CD14-positive monocyte (primary cell): Measurements from ENCODE around the gene ZNF565. TPM values are rescaled to one million over a fixed set of nuclear protein-coding genes. Genes with fewer than 3 reads are reported as not detected.

Source experiments
- DNase-seq, 3 donors: peaks; one replicate each; pipeline ENCODE4 v3.0.0-alpha.2; 2011 to 2022
- H2AFZ ChIP-seq: 2 replicates; pipeline ENCODE4 v1.6.0; 2012; ENCODE audit warnings: mild to moderate bottlenecking, low read depth, low read length, inconsistent platforms; ENCODE audit not compliant: insufficient read depth, poor library complexity, severe bottlenecking
- H3K27ac ChIP-seq, 2 donors: 1 replicate in 1 of 2; 2 replicates in 1 of 2; pipeline ENCODE4 v1.5.1; 2012 to 2013; ENCODE audit warnings: low read length in 2 of 2, control low read depth in 1 of 2, inconsistent platforms in 1 of 2, low read depth in 1 of 2, mild to moderate bottlenecking in 1 of 2
- H3K27me3 ChIP-seq, 2 donors: one replicate each; pipeline versions ENCODE4 v1.6.0 to v1.6.1; 2011 to 2013; ENCODE audit warnings: low read length in 2 of 2; ENCODE audit not compliant: control insufficient read depth in 2 of 2, insufficient read depth in 2 of 2
- H3K36me3 ChIP-seq, 2 donors: replicated peaks in 1 of 2; 1 replicate in 1 of 2; 2 replicates in 1 of 2; pipeline versions ENCODE4 v1.5.1 to v1.6.1; 2012 to 2013; ENCODE audit warnings: low read length in 2 of 2, control low read depth in 1 of 2, inconsistent platforms in 1 of 2, mild to moderate bottlenecking in 1 of 2; ENCODE audit not compliant: insufficient read depth in 2 of 2, control insufficient read depth in 1 of 2
- H3K4me1 ChIP-seq, 2 donors: 1 replicate in 1 of 2; 2 replicates in 1 of 2; pipeline versions ENCODE4 v1.5.1 to v1.6.1; 2012 to 2013; ENCODE audit warnings: low read length in 2 of 2, control low read depth in 1 of 2, inconsistent platforms in 1 of 2, mild to moderate bottlenecking in 1 of 2, moderate library complexity in 1 of 2; ENCODE audit not compliant: insufficient read depth in 2 of 2, control insufficient read depth in 1 of 2
- H3K4me2 ChIP-seq: replicated peaks from 2 replicates; pipeline ENCODE3; 2012; ENCODE audit warnings: low read length, moderate library complexity, mild to moderate bottlenecking; ENCODE audit not compliant: poor library complexity, severe bottlenecking; ENCODE audit errors: extremely low read depth
- H3K4me3 ChIP-seq, 3 experiments: fragments of 200-600 bp in 1 of 3; sonication (generic) in 1 of 3; replicated peaks in 1 of 3; 1 replicate in 2 of 3; 2 replicates in 1 of 3; pipeline ENCODE4 v1.5.1; 2011 to 2013; ENCODE audit warnings: low read length in 3 of 3, mild to moderate bottlenecking in 3 of 3, control low read depth in 2 of 3, low read depth in 2 of 3, inconsistent platforms in 1 of 3, moderate library complexity in 1 of 3
- H3K79me2 ChIP-seq: 2 replicates; pipeline ENCODE4 v1.6.0; 2012; ENCODE audit warnings: mild to moderate bottlenecking, control low read depth, inconsistent platforms, low read length, moderate library complexity; ENCODE audit not compliant: insufficient read depth
- H3K9ac ChIP-seq: 2 replicates; pipeline ENCODE4 v1.6.0; 2017; ENCODE audit warnings: low read length, mild to moderate bottlenecking; ENCODE audit not compliant: insufficient read depth, poor library complexity, severe bottlenecking
- H3K9me3 ChIP-seq, 2 donors: replicated peaks in 1 of 2; 1 replicate in 1 of 2; 2 replicates in 1 of 2; pipeline versions ENCODE4 v1.5.1 to v1.6.1; 2012 to 2013; ENCODE audit warnings: low read length in 2 of 2, control low read depth in 1 of 2; ENCODE audit not compliant: control insufficient read depth in 1 of 2, insufficient read depth in 1 of 2
- H4K20me1 ChIP-seq: 2 replicates; pipeline ENCODE4 v1.6.0; 2012; ENCODE audit warnings: mild to moderate bottlenecking, low read length, control low read depth, moderate library complexity; ENCODE audit not compliant: insufficient read depth
- H3K27ac Mint-ChIP-seq, 7 donors: one replicate each; pipeline ENCODE4 v1.8.0; 2020; ENCODE audit warnings: mild to moderate bottlenecking in 7 of 7, mixed read lengths in 7 of 7, moderate library complexity in 6 of 7, inconsistent platforms in 2 of 7
- H3K27me3 Mint-ChIP-seq, 3 donors: one replicate each; pipeline ENCODE4 v1.8.0; 2021 to 2022; ENCODE audit warnings: low read depth in 3 of 3, mild to moderate bottlenecking in 3 of 3, mixed read lengths in 3 of 3, moderate library complexity in 3 of 3, inconsistent platforms in 1 of 3
- H3K36me3 Mint-ChIP-seq, 2 donors: one replicate each; pipeline ENCODE4 v1.8.0; 2020; ENCODE audit warnings: mixed read lengths in 2 of 2, inconsistent platforms in 1 of 2, mild to moderate bottlenecking in 1 of 2
- H3K4me1 Mint-ChIP-seq: one replicate; pipeline ENCODE4 v1.8.0; 2020; ENCODE audit warnings: mild to moderate bottlenecking, mixed read lengths
- H3K4me3 Mint-ChIP-seq, 2 donors: one replicate each; pipeline ENCODE4 v1.8.0; 2020; ENCODE audit warnings: mild to moderate bottlenecking in 2 of 2, mixed read lengths in 2 of 2, moderate library complexity in 1 of 2
- H3K9me3 Mint-ChIP-seq, 7 donors: one replicate each; pipeline ENCODE4 v1.8.0; 2020 to 2022; ENCODE audit warnings: mixed read lengths in 7 of 7, mild to moderate bottlenecking in 6 of 7, moderate library complexity in 6 of 7, inconsistent platforms in 2 of 7
- CTCF ChIP-seq: fragments of 200-600 bp; IDR thresholded peaks from one replicate; pipeline ENCODE4 v1.8.0; 2022; ENCODE audit warnings: antibody characterized with exemption, mild to moderate bottlenecking
- WGBS: methylation state at CpG from one replicate; pipeline ENCODE4 v1.1.5; 2013; ENCODE audit warnings: missing lambda C conversion rate; ENCODE audit not compliant: insufficient coverage; 5-methylcytosine and 5-hydroxymethylcytosine counted together
- intact Hi-C, 2 donors: fragments of 100-400 bp; cut with micrococcal nuclease; formaldehyde crosslinking; loops; one replicate each; pipeline versions ENCODE4 v1.15.0 to v1.15.1; 2023
- polyA plus RNA-seq, 3 donors: library from polyadenylated mRNA; depleted of rRNA in 1 of 3; unstranded in 2 of 3; stranded (reverse) in 1 of 3; fragments of 300-500 nt in 2 of 3; fragments of >200 nt in 1 of 3; fragmentation: Illumina TruSeq in 2 of 3; gene quantifications; 1 replicate in 2 of 3; 2 replicates in 1 of 3; pipeline ENCODE4 v1.2.3, GENCODE V29; 2012 to 2021

Gene ZNF565
- polyA plus RNA-seq, 3 donors = 1.5 to 3.5 (median 2.1) TPM

DNA sequence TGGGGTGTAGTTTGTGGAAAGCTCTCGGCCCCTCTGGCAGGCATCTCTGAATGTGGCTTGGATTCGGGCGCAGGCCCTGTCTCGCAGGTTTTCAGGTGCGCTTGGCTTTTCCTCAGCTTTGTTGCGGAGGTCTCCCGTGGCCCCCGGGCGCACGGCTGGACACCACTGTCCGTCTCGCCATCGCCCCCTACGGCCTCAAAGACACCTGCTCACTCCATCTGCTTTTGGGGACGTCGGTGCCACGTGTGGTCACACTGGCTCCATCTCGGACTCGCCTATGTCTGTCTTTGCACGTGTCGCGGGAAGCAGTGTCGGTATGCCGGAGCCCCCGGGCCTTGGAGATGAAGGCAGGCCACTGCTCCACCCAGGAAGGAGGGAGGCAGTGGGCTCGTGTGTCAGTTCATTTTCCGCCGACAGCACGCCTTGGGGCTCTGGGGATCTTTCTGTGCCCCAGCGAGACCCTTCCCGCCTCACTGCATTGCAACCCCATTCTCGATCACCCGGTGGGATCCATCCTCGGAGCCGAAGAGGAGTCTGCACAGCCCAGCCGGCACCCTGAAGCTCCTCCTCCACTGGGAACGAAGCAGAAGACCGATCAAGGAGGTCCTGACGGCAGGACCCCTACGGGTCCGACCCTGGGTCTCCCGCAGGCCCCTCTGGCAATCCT is 42.5 kb upstream of the ZNF565 start:
- Mint-ChIP-seq H3K27ac (no peak overlapping the region), H3K9me3 (peaks cover 3 to 55% (median 14%) of the 10 kb centered on the region in 7 donors), H3K4me3 (peak overlapping the region in 1 of 2 donors; percentile 1), H3K36me3 (no peaks in the 10 kb centered on the region), H3K4me1 (no peaks in the 10 kb centered on the region), H3K27me3 (peaks cover 2 to 7% (median 5%) of the 10 kb centered on the region in 3 donors)
- Histone ChIP-seq H3K9ac (no peak overlapping the region), H3K79me2 (no peaks in the 10 kb centered on the region), H3K27me3 (no peaks in the 10 kb centered on the region), H3K36me3 (no peaks in the 10 kb centered on the region), H3K4me2 (no peak overlapping the region), H4K20me1 (no peaks in the 10 kb centered on the region), H2AFZ (no peak overlapping the region), H3K4me1 (no peaks in the 10 kb centered on the region), H3K4me3 (no peak overlapping the region), H3K27ac (no peak overlapping the region), H3K9me3 (peaks cover 73 to 74% of the 10 kb centered on the region in 2 donors)
- TF ChIP-seq CTCF = no peak
- 66% methylated on average over 36 of the region's 42 CpGs for WGBS
- intact Hi-C loops = no loop called here
- DNase-seq = no peak

GRCh38 chr19:36256064-36256463 is 41.6 kb upstream of the ZNF565 start:
- Histone ChIP-seq H3K27ac (no peak overlapping the region), H3K36me3 (no peaks in the 10 kb centered on the region), H3K4me2 (no peak overlapping the region), H3K9me3 (peaks cover 78 to 80% of the 10 kb centered on the region in 2 donors), H3K4me1 (no peaks in the 10 kb centered on the region), H3K4me3 (no peak overlapping the region), H3K27me3 (no peaks in the 10 kb centered on the region), H4K20me1 (no peaks in the 10 kb centered on the region), H2AFZ (no peak overlapping the region), H3K79me2 (no peaks in the 10 kb centered on the region), H3K9ac (no peak overlapping the region)
- DNase-seq = no peak
- Mint-ChIP-seq H3K27ac (no peak overlapping the region), H3K4me3 (no peak overlapping the region), H3K9me3 (peaks cover 11 to 58% (median 21%) of the 10 kb centered on the region in 7 donors), H3K4me1 (no peaks in the 10 kb centered on the region), H3K36me3 (no peaks in the 10 kb centered on the region), H3K27me3 (peaks cover 2 to 7% (median 5%) of the 10 kb centered on the region in 3 donors)
- TF ChIP-seq CTCF = no peak
- intact Hi-C loops = no loop called here
- WGBS = 97% methylated on average over 14 of the region's 15 CpGs
